ENCODE measurements around the gene RHBDL1.

DNA sequence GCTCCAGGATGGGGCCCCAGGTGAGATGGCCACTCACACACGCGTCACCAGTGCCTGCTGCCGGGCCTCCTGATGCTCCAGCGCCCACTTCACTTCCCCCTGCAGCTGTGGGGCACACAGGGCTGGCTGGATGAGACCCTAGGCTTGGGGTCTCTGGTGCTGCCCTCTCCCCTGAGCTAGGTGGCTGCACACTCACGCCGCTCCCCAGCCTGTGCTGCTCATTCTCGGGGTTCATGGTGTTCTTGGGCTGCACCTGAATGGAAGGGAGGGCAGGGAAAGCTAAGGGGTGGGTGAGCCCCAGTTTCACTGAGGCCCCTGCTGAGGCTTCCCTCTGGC, 49.5 kb downstream of the RHBDL1 start:
- TF ChIP-seq, protein P1, sequence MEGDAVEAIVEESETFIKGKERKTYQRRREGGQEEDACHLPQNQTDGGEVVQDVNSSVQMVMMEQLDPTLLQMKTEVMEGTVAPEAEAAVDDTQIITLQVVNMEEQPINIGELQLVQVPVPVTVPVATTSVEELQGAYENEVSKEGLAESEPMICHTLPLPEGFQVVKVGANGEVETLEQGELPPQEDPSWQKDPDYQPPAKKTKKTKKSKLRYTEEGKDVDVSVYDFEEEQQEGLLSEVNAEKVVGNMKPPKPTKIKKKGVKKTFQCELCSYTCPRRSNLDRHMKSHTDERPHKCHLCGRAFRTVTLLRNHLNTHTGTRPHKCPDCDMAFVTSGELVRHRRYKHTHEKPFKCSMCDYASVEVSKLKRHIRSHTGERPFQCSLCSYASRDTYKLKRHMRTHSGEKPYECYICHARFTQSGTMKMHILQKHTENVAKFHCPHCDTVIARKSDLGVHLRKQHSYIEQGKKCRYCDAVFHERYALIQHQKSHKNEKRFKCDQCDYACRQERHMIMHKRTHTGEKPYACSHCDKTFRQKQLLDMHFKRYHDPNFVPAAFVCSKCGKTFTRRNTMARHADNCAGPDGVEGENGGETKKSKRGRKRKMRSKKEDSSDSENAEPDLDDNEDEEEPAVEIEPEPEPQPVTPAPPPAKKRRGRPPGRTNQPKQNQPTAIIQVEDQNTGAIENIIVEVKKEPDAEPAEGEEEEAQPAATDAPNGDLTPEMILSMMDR (IDR thresholded peaks at IDR 0.05) = no peak
- no peak for TF ChIP-seq POLR2A (IDR thresholded peaks at IDR 0.05)
